GM12865 (cell line): ENCODE measurements around the gene CYBRD1.

Experiments used
- DNase-seq: peaks from one replicate; pipeline ENCODE4 v3.0.0; 2010; ENCODE audit warnings: low read depth
- H3K4me3 ChIP-seq: 2 replicates; pipeline ENCODE4 v1.5.1; 2011; ENCODE audit warnings: mild to moderate bottlenecking, low read depth, low read length, control low read depth
- TF ChIP-seq, protein P1 (sequence below): IDR thresholded peaks from 2 replicates; pipeline ENCODE4 v1.5.1; 2011; ENCODE audit warnings: low read length, control low read depth, low read depth, inconsistent platforms; ENCODE audit not compliant: insufficient read depth; ENCODE audit errors: missing control alignments

The CYBRD1 gene

DNA sequence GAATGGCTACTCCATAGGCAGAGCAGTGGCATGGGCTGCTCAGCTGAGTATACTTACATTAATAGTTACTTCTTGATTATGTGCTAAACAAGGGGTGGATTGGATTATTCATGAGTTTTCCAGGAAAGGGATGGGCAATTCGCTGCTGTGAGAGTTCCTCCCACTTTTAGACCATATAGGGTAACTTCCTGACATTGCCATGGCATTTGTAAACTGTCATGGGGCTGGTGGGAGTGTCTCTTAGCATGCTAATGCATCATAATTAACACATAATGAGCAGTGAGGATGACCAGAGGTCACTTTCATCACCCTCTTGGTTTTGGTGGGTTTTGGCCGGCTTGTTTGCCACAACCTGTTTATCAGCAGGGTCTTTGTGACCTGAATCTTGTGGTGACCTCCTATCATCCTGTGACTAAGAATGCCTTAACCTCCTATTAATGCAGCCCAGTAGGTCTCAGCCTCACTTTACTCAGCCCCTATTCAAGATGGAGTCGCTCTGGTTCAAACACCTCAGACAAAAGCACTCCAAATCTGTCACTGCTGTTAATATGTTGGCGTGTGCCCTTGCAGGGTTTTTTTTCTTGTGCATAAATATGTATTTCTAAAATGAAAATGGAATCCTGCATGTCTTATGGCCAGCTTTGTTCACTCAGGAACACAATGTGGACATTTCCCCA lies 56.0 kb downstream of the CYBRD1 start:
- no peak overlapping the region for H3K4me3 ChIP-seq

DNA sequence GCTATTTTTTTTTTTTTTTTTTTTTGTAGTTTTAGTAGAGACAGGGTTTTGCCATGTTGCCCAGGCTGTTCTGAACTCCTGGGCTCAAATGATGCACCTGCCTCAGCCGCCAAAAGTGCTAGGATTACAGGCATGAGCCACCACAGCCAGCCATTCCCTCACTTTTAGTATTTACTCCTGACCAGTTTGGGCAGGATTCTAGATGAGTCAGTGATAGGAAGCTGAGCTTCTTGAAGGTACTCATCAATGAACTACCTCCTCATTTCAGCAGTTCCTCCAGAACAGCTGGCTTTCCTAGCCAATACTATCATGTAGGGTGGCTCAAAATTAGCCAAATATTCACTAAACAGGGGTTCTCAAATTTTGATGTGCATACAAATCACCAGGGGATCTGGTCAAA lies 57.2 kb downstream of the CYBRD1 start:
- DNase-seq, result no peak
- TF ChIP-seq, protein P1, sequence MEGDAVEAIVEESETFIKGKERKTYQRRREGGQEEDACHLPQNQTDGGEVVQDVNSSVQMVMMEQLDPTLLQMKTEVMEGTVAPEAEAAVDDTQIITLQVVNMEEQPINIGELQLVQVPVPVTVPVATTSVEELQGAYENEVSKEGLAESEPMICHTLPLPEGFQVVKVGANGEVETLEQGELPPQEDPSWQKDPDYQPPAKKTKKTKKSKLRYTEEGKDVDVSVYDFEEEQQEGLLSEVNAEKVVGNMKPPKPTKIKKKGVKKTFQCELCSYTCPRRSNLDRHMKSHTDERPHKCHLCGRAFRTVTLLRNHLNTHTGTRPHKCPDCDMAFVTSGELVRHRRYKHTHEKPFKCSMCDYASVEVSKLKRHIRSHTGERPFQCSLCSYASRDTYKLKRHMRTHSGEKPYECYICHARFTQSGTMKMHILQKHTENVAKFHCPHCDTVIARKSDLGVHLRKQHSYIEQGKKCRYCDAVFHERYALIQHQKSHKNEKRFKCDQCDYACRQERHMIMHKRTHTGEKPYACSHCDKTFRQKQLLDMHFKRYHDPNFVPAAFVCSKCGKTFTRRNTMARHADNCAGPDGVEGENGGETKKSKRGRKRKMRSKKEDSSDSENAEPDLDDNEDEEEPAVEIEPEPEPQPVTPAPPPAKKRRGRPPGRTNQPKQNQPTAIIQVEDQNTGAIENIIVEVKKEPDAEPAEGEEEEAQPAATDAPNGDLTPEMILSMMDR, result no peak
- H3K4me3 ChIP-seq, result no peak overlapping the region

More for the DNA sequence above, 56.0 kb downstream of the CYBRD1 start:
- no peak for DNase-seq
- TF ChIP-seq, protein P1, result no peak

DNA sequence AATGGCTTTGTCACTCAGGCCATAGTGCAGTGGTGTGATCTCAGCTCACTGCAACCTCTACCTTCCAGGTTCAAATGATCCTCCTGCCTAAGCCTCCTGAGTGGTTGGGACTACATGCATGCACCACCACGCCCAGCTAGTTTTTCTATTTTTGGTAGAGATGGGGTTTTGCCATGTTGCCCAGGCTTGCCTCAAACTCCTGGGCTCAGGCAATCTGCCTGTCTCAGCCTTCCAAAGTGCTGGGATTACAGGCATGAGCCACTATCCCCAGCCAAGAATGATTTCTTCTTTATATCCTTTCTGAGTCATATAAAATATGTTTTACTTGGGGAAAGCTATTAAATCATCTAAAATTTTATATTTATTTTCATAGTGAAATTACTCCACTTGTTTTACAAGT lies 61.3 kb downstream of the CYBRD1 start:
- DNase-seq, result no peak
- TF ChIP-seq, protein P1, result no peak
- no peak overlapping the region for H3K4me3 ChIP-seq

DNA sequence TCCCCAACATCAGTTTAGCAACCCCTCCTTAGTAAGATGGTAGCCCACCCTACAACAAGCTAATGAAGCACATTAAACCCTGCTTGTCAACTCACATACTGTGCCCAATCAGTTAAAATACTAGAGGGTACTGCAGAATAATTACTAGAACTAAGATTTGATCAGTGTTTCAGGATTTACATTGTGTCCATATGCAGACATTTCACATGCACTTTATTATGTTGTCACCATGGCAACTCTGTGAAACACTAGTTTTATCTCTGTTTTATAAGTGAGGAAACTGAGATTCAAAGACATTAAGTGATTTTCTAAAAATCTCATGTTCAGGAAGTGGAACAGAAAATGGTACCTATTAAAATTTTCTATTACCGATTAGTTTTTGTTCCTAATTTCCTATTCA lies 61.7 kb downstream of the CYBRD1 start:
- H3K4me3 ChIP-seq, result no peak overlapping the region
- TF ChIP-seq, protein P1, result no peak
- no peak for DNase-seq

DNA sequence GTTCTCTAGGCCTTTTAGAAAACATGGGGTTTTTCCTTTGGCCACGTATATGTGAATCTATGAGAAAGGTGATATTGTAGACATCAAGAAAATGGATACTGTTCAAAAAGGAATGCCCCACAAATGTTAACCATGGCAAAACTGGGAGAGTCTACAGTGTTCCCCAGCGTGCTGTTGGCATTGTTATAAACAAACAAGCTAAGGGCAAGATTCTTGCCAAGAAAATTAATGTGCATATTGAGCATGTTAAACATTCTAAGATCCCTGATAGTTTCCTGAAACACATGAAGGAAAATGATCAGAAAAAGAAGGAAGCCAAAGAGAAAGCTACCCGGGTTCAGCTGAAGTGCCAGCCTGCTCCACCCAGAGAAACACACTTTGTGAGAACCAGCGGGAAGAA lies 64.9 kb downstream of the CYBRD1 start:
- H3K4me3 ChIP-seq, result no peak overlapping the region
- DNase-seq, result no peak
- TF ChIP-seq, protein P1, result no peak

DNA sequence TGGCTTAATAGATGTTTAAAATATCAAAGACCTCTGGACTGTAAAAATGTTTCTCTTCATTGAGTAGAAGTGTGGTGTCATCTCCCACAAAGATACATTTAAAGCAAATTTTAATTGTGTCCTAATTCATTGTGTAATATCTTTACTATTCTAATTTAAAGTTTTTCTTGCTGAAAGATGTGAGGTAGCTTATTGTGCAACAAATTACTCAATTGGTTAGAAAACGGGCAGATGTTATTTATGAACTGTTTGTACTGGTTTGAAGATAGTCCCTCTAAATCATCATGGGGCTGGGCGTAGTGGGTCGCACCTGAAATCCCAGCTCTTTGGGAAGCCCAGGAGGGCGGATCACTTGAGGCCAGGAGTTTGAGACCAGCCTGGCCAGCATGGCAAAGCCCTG lies 65.3 kb downstream of the CYBRD1 start:
- TF ChIP-seq, protein P1, result no peak
- DNase-seq, result no peak
- H3K4me3 ChIP-seq, result no peak overlapping the region

DNA sequence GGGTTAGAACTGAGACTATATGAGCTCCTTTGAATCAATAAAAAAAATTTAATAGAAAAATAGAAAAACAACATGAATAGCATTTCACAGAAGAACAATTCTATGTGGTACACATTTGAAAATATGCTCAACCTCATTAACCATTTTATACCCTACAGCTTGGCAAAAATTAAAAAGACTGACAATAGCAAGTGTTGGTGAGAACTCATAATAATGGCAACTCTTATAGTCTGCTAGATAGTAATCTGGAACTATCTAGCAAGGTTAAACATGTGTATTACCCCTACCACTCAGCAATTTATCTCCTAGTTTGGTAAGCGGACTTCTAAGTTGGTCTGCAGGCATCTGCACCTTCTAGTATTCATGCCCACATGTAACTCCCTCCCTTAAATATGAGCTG lies 67.8 kb downstream of the CYBRD1 start:
- DNase-seq, result no peak
- no peak overlapping the region for H3K4me3 ChIP-seq
- TF ChIP-seq, protein P1, result no peak
